ENCODE results near the gene RBM33.

DNA sequence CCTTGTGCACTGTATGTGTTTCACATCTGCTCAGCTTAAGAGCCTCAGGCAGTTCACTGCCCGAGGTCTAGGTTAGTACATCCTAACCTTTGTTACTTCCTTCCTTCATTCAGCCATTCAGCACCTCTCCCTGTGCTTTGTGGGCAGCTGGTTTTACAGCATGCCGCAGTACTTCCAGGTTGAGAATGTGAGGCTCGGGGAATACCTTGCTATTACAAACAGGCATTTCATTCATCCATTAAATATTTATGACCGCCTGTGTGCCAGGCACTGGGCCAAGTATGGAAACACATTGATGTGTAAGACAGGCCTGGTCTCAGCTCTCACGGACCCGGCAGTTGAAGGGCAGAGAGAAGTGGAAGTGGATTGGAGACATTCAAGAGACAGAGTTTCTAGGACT, 85.4 kb downstream of the RBM33 start:
- TF ChIP-seq, protein P1, sequence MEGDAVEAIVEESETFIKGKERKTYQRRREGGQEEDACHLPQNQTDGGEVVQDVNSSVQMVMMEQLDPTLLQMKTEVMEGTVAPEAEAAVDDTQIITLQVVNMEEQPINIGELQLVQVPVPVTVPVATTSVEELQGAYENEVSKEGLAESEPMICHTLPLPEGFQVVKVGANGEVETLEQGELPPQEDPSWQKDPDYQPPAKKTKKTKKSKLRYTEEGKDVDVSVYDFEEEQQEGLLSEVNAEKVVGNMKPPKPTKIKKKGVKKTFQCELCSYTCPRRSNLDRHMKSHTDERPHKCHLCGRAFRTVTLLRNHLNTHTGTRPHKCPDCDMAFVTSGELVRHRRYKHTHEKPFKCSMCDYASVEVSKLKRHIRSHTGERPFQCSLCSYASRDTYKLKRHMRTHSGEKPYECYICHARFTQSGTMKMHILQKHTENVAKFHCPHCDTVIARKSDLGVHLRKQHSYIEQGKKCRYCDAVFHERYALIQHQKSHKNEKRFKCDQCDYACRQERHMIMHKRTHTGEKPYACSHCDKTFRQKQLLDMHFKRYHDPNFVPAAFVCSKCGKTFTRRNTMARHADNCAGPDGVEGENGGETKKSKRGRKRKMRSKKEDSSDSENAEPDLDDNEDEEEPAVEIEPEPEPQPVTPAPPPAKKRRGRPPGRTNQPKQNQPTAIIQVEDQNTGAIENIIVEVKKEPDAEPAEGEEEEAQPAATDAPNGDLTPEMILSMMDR (IDR thresholded peaks at IDR 0.05; ENCODE audit: low read length) = no peak
- TF ChIP-seq EZH2 (IDR thresholded peaks at IDR 0.05; ENCODE audit: borderline replicate concordance, low read length) = no peak
